ENCODE results near the gene HORMAD1.

- TF ChIP-seq EZH2 (IDR thresholded peaks at IDR 0.05; ENCODE audit: low read depth) (no peak), CTCF (conservative IDR thresholded peaks at IDR 0.05) (no peak)
Measured at GRCh38 chr1:150660584-150660983, 60.1 kb downstream of the HORMAD1 start.

Data from PC-9 (cell line).